Measurements from ENCODE around the gene DAP.

GRCh38 chr5:10655161-10655971, 105.7 kb downstream of the DAP start:
- no peak for TF ChIP-seq CTCF (IDR thresholded peaks at IDR 0.05)
- no peak for TF ChIP-seq POLR2A (IDR thresholded peaks at IDR 0.05)
